ENCODE data around the gene GALNT14. TPM values are rescaled to one million over a fixed set of nuclear protein-coding genes. Genes with fewer than 3 reads are reported as not detected.

The GALNT14 gene
- total RNA-seq, 1 donor = 0.72 TPM

DNA sequence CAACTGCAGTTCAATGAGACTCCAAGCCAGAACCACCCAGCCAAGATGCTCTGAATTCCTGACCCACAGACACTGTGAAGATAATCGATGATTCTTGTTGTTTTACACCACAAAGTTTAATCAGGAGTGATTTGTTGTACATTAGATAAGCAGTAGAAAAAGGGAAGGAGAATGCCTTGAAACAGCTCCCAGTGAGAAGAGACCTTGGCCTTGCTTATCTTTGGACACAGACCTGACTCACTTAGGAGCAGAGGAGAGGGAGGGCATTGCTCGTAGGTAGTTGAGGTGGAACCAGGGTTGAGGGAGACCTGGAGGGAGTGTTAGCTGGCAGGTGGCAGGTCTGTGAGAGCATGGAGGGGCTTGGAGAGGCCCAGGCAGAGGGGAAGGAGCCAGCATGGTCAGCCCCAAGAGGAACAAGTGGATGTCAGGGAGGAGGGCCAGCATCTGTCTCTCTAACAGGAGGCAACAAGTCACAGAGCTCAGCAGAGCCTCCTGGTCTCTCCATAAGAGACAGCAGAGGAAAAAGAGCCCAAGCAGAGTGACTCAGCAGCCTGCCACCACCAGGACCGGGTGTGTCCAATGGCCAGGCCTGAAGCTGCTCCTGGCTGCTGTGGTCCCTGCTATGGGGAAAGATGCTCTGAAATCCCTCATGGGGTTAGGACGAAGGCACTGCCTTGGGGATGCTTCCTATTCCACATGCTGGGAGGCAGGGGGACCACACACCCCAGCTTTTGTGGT, 169.4 kb downstream of the GALNT14 start:
- TF ChIP-seq CTCF (IDR thresholded peaks at IDR 0.05; ENCODE audit: insufficient read depth, low read length) = no peak
- DNase-seq (ENCODE audit: low read depth) = no peak
- no peak overlapping the region for H3K4me3 ChIP-seq (ENCODE audit: low read depth, low read length)

DNA sequence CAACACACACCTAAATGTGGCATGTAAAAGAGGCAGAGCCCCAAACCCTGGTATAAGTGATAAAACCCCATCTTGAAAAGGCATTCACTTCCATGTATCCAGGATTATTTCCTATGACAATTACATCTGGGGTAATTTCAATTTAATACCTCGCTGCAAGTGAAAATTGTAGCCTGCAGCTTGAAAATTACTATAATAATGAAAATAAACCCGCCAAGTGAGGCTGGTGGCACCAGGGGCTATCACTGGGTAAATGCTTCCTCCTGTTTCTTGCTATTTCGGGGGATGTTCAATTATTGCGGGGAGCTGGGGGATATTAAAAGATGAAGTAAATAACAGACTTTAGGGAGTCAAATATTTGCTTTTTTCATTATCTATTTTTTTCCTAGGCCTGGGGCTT, 171.5 kb downstream of the GALNT14 start:
- no peak for DNase-seq (ENCODE audit: low read depth)
- TF ChIP-seq CTCF (IDR thresholded peaks at IDR 0.05; ENCODE audit: insufficient read depth, low read length) = no peak
- H3K4me3 ChIP-seq (ENCODE audit: low read depth, low read length) = no peak overlapping the region

GRCh38 chr2:30965022-30965531, 173.2 kb downstream of the GALNT14 start:
- no peak for TF ChIP-seq CTCF (IDR thresholded peaks at IDR 0.05; ENCODE audit: insufficient read depth, low read length)
- no peak for DNase-seq (ENCODE audit: low read depth)
- H3K4me3 ChIP-seq (ENCODE audit: low read depth, low read length) = no peak overlapping the region

DNA sequence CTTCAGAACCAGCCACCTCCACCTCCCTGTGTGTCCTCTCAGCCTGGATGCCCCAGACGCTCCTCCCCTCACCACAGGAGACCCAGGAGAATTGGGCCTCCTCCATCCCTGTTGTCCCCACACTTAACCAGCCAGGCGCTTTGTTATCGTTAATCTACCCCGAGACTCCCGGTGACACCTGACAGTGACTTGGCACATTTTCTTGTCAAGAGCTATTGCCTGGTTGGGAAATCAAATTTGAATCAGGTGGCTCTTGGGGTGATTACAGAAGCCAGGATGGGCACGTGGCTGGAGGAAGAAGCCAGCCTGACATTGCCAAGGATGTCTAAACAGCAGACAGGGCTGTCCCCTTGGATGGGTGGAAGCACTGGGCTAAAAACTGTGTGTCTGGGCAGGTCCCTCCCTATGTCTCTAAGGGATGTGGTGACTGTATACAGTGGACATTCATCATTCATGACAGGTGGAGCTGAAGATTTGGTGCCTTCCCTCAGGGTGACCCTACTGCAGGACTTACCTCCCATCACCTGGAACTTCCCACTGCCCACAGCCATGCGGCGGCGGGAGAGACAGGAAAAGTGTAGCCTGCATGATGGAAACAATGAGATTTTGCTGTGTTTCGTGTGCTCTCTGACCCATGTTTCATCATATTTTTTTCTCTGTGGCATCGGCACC, 173.8 kb downstream of the GALNT14 start:
- no peak overlapping the region for H3K4me3 ChIP-seq (ENCODE audit: low read depth, low read length)
- no peak for DNase-seq (ENCODE audit: low read depth)
- TF ChIP-seq CTCF (IDR thresholded peaks at IDR 0.05; ENCODE audit: insufficient read depth, low read length) = no peak

- TF ChIP-seq CTCF (IDR thresholded peaks at IDR 0.05; ENCODE audit: insufficient read depth, low read length) = no peak
- DNase-seq (ENCODE audit: low read depth) = no peak
- no peak overlapping the region for H3K4me3 ChIP-seq (ENCODE audit: low read depth, low read length)
These were observed 175.1 kb downstream of the GALNT14 start for GRCh38 chr2:30963184-30963583.

- no peak for DNase-seq (ENCODE audit: low read depth)
- TF ChIP-seq CTCF (IDR thresholded peaks at IDR 0.05; ENCODE audit: insufficient read depth, low read length) = no peak
- H3K4me3 ChIP-seq (ENCODE audit: low read depth, low read length) = no peak overlapping the region
These were observed 178.0 kb downstream of the GALNT14 start for GRCh38 chr2:30960213-30960612.

All from fibroblast of the aortic adventitia (primary cell).